HepG2 (cell line): Measurements from ENCODE around the gene TBCE. TPM values are rescaled to one million over a fixed set of nuclear protein-coding genes. Genes with fewer than 3 reads are reported as not detected.

Experiments
- CAMTA2 ChIP-seq: sonication (generic); formaldehyde crosslinking; IDR thresholded peaks from 2 replicates; pipeline ENCODE4 v1.4.0; 2020; ENCODE audit warnings: mild to moderate bottlenecking, missing genetic modification reagents, borderline replicate concordance
- CEBPG ChIP-seq: IDR thresholded peaks from 2 replicates; pipeline ENCODE4 v1.6.1; 2016
- CHD2 ChIP-seq: IDR thresholded peaks from 2 replicates; pipeline ENCODE4 v1.6.1; 2011; ENCODE audit warnings: low read depth, low read length, improper control_type of control experiment
- CHD4 ChIP-seq: fragments of 200-600 bp; sonication (generic); IDR thresholded peaks from 2 replicates; pipeline ENCODE4 v1.7.0; 2017; ENCODE audit warnings: mild to moderate bottlenecking, low read length, borderline replicate concordance
- FLYWCH1 ChIP-seq: sonication (generic); formaldehyde crosslinking; IDR thresholded peaks from 2 replicates; pipeline ENCODE4 v1.8.1; 2023; ENCODE audit warnings: mild to moderate bottlenecking, missing genetic modification reagents
- FOXK2 ChIP-seq: fragments of 450-650 bp; IDR thresholded peaks from 2 replicates; pipeline ENCODE4 v1.6.1; 2016
- NAIF1 ChIP-seq: sonication (generic); formaldehyde crosslinking; IDR thresholded peaks from 2 replicates; pipeline ENCODE4 v1.5.0; 2020; ENCODE audit warnings: mild to moderate bottlenecking, missing genetic modification reagents, borderline replicate concordance
- NFRKB ChIP-seq: fragments of 450-650 bp; IDR thresholded peaks from 2 replicates; pipeline ENCODE4 v1.6.1; 2017
- NRL ChIP-seq: sonication (generic); formaldehyde crosslinking; IDR thresholded peaks from 2 replicates; pipeline ENCODE4 v1.5.0; 2020; ENCODE audit warnings: missing genetic modification reagents, mild to moderate bottlenecking, moderate library complexity, borderline replicate concordance
- ONECUT2 ChIP-seq: sonication (generic); formaldehyde crosslinking; IDR thresholded peaks from 2 replicates; pipeline ENCODE4 v1.4.0; 2020; ENCODE audit warnings: missing genetic modification reagents
- POLR2G ChIP-seq: fragments of 200-400 bp; formaldehyde crosslinking; IDR thresholded peaks from 2 replicates; pipeline ENCODE4 v1.6.1; 2018; ENCODE audit warnings: mild to moderate bottlenecking, low read depth, low read length, moderate library complexity
- RBFOX2 ChIP-seq: fragments of 200-400 bp; formaldehyde crosslinking; IDR thresholded peaks from 2 replicates; pipeline ENCODE4 v1.6.1; 2017; ENCODE audit warnings: low read depth, mild to moderate bottlenecking, low read length
- SP140L ChIP-seq: sonication (generic); formaldehyde crosslinking; IDR thresholded peaks from 2 replicates; pipeline ENCODE4 v1.4.0; 2020; ENCODE audit warnings: missing genetic modification reagents, borderline replicate concordance
- SRF ChIP-seq: IDR thresholded peaks from 2 replicates; pipeline ENCODE4 v1.6.1; 2011; ENCODE audit warnings: mild to moderate bottlenecking, low read depth, low read length, moderate library complexity
- STAG1 ChIP-seq: sonication (generic); formaldehyde crosslinking; IDR thresholded peaks from 2 replicates; pipeline ENCODE4 v1.4.0; 2020; ENCODE audit warnings: missing genetic modification reagents
- ZNF235 ChIP-seq: sonication (generic); formaldehyde crosslinking; IDR thresholded peaks from 2 replicates; pipeline ENCODE4 v1.8.1; 2023; ENCODE audit warnings: mild to moderate bottlenecking, missing genetic modification reagents, borderline replicate concordance
- ZNF33A ChIP-seq: sonication (generic); formaldehyde crosslinking; IDR thresholded peaks from 2 replicates; pipeline ENCODE4 v1.5.1; 2020; ENCODE audit warnings: missing genetic modification reagents, mild to moderate bottlenecking, moderate library complexity, borderline replicate concordance
- ZNF468 ChIP-seq: sonication (generic); formaldehyde crosslinking; IDR thresholded peaks from 2 replicates; pipeline ENCODE4 v1.8.0; 2022; ENCODE audit warnings: mild to moderate bottlenecking, moderate library complexity, missing genetic modification reagents
- ZNF615 ChIP-seq: sonication (generic); formaldehyde crosslinking; IDR thresholded peaks from 2 replicates; pipeline ENCODE4 v1.5.0; 2020; ENCODE audit warnings: mild to moderate bottlenecking, missing genetic modification reagents, borderline replicate concordance
- ZNF678 ChIP-seq: sonication (generic); formaldehyde crosslinking; IDR thresholded peaks from 2 replicates; pipeline ENCODE4 v1.4.0; 2020; ENCODE audit warnings: mild to moderate bottlenecking, missing genetic modification reagents
- ZNF841 ChIP-seq: sonication (generic); formaldehyde crosslinking; IDR thresholded peaks from 2 replicates; pipeline ENCODE4 v1.8.1; 2023; ENCODE audit warnings: missing genetic modification reagents, borderline replicate concordance
- polyA plus RNA-seq, 8 experiments: library from polyadenylated mRNA; depleted of rRNA in 3 of 8; stranded (reverse) in 7 of 8; unstranded in 1 of 8; fragments of >200 nt; fragmentation: Illumina TruSeq in 4 of 8; extraction: Trizol in 4 of 8; gene quantifications; 2 replicates each; pipeline versions ENCODE4 v1.2.1 to v1.2.3, GENCODE V29; 2011 to 2016; ENCODE audit warnings: low read depth in 4 of 8, missing spikeins in 1 of 8, mixed read lengths in 1 of 8; ENCODE audit not compliant: insufficient read depth in 1 of 8
- total RNA-seq, 5 experiments: library from RNA; depleted of rRNA; stranded (reverse); fragments of >200 nt; fragmentation: Illumina TruSeq; extraction: Trizol; gene quantifications; 2 replicates each; pipeline ENCODE4 v1.2.3, GENCODE V29; 2016; ENCODE audit warnings: low read depth in 1 of 5
- TF ChIP-seq, protein P1 (sequence below): sonication (generic); formaldehyde crosslinking; IDR thresholded peaks from 2 replicates; pipeline ENCODE4 v1.4.0; 2020; ENCODE audit warnings: missing genetic modification reagents, mild to moderate bottlenecking, borderline replicate concordance
- TF ChIP-seq, protein P2 (sequence below): sonication (generic); formaldehyde crosslinking; IDR thresholded peaks from 2 replicates; pipeline ENCODE4 v1.4.0; 2020; ENCODE audit warnings: missing genetic modification reagents
- TF ChIP-seq, protein P3 (sequence below): sonication (generic); formaldehyde crosslinking; IDR thresholded peaks from 2 replicates; pipeline ENCODE4 v1.4.0; 2020; ENCODE audit warnings: mild to moderate bottlenecking, low read depth, missing genetic modification reagents
- TF ChIP-seq, protein P4 (sequence below): sonication (generic); formaldehyde crosslinking; IDR thresholded peaks from 2 replicates; pipeline ENCODE4 v1.5.0; 2020; ENCODE audit warnings: missing genetic modification reagents

Gene TBCE
- total and polyA plus RNA-seq, 2 of the 13 experiments (the other 11 are each of a cell fraction or from before 2014, with no cell fraction given) = 25.6 to 31.1 TPM

DNA sequence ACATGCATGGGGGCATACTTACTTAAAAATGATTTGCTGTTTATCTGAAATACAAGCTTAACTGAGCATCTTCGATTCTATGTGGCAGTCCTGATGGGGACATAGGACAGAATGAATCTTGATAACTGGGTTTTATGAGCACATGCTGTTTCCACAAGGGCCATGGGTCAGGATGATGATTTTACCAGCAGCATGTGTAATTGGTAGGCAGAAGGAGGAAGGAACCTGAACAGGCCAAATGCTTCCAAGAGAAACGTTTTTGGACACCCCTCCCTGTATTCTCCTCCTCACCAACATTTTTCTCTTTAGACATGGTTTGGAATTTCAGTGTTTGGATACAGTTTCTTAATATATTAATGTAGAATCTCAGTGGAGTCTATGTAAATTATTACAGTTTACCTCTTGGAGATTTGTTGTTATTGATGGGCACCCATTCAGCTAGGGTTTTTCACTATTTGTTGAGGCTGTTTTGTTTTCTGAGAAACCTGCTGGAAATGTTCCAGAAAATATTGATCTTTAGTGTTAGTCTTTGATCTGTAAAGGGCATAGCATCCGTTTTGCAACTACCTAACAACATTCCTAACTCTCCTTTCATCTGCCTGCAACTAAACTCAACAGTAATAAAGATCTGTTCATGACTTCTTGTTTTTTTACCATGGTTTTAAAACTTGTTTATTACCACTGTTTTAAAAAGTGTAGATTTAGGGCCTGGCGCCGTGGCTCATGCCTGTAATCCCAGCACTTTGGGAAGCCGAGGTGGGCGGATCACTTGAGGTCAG lies 42.0 kb downstream of the TBCE start (continued):
- TF ChIP-seq, protein P1, sequence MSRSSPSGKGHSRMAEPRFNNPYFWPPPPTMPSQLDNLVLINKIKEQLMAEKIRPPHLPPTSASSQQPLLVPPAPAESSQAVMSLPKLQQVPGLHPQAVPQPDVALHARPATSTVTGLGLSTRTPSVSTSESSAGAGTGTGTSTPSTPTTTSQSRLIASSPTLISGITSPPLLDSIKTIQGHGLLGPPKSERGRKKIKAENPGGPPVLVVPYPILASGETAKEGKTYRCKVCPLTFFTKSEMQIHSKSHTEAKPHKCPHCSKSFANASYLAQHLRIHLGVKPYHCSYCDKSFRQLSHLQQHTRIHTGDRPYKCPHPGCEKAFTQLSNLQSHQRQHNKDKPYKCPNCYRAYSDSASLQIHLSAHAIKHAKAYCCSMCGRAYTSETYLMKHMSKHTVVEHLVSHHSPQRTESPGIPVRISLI = peak; percentile 78
- TF ChIP-seq NAIF1 = 0 out of 2 replicates have a peak, but pooled peaks have one; percentile 34
- TF ChIP-seq ZNF33A (CRISPR knock-in tag) = no peak
- TF ChIP-seq ZNF615 (CRISPR knock-in tag) = no peak
- TF ChIP-seq SRF = peak; percentile 72
- TF ChIP-seq SP140L (CRISPR knock-in tag) = no peak; the same call in 1 of the 2 replicates
- TF ChIP-seq NFRKB = no peak
- TF ChIP-seq, protein P2, sequence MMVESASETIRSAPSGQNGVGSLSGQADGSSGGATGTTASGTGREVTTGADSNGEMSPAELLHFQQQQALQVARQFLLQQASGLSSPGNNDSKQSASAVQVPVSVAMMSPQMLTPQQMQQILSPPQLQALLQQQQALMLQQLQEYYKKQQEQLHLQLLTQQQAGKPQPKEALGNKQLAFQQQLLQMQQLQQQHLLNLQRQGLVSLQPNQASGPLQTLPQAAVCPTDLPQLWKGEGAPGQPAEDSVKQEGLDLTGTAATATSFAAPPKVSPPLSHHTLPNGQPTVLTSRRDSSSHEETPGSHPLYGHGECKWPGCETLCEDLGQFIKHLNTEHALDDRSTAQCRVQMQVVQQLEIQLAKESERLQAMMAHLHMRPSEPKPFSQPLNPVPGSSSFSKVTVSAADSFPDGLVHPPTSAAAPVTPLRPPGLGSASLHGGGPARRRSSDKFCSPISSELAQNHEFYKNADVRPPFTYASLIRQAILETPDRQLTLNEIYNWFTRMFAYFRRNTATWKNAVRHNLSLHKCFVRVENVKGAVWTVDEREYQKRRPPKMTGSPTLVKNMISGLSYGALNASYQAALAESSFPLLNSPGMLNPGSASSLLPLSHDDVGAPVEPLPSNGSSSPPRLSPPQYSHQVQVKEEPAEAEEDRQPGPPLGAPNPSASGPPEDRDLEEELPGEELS (CRISPR knock-in tag) = peak; percentile 98
- no peak for TF ChIP-seq RBFOX2
- no peak for TF ChIP-seq CHD2
- no peak for TF ChIP-seq ZNF841 (CRISPR knock-in tag)
- no peak for TF ChIP-seq CAMTA2 (CRISPR knock-in tag)
- TF ChIP-seq ZNF678 = no peak
- no peak for TF ChIP-seq POLR2G
- TF ChIP-seq NRL (CRISPR knock-in tag) = no peak
- peak; percentile 58; the same call in 1 of the 2 replicates for TF ChIP-seq FOXK2
- TF ChIP-seq CEBPG (CRISPR knock-in tag) = peak; percentile 83
- TF ChIP-seq, protein P3, sequence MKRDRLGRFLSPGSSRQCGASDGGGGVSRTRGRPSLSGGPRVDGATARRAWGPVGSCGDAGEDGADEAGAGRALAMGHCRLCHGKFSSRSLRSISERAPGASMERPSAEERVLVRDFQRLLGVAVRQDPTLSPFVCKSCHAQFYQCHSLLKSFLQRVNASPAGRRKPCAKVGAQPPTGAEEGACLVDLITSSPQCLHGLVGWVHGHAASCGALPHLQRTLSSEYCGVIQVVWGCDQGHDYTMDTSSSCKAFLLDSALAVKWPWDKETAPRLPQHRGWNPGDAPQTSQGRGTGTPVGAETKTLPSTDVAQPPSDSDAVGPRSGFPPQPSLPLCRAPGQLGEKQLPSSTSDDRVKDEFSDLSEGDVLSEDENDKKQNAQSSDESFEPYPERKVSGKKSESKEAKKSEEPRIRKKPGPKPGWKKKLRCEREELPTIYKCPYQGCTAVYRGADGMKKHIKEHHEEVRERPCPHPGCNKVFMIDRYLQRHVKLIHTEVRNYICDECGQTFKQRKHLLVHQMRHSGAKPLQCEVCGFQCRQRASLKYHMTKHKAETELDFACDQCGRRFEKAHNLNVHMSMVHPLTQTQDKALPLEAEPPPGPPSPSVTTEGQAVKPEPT (CRISPR knock-in tag) = no peak
- TF ChIP-seq ZNF468 (CRISPR knock-in tag) = no peak
- 0 out of 2 replicates have a peak, but pooled peaks have one; percentile 15 for TF ChIP-seq STAG1 (CRISPR knock-in tag)
- peak; percentile 99 for TF ChIP-seq ONECUT2
- peak; percentile 54; the same call in 1 of the 2 replicates for TF ChIP-seq CHD4
- no peak for TF ChIP-seq ZNF235 (CRISPR knock-in tag)
- TF ChIP-seq, protein P4, sequence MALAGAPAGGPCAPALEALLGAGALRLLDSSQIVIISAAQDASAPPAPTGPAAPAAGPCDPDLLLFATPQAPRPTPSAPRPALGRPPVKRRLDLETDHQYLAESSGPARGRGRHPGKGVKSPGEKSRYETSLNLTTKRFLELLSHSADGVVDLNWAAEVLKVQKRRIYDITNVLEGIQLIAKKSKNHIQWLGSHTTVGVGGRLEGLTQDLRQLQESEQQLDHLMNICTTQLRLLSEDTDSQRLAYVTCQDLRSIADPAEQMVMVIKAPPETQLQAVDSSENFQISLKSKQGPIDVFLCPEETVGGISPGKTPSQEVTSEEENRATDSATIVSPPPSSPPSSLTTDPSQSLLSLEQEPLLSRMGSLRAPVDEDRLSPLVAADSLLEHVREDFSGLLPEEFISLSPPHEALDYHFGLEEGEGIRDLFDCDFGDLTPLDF (CRISPR knock-in tag) = 0 out of 2 replicates have a peak, but pooled peaks have one; percentile 11
- TF ChIP-seq FLYWCH1 (CRISPR knock-in tag) = no peak
